HG03354 (cell line): Measurements from ENCODE around the gene PDHA1.

Experiments used
- ATAC-seq: cut with Tn5 transposase; IDR thresholded peaks from one replicate; pipeline ENCODE4 v1.9.1; 2021; ENCODE audit warnings: mild to moderate bottlenecking; ENCODE audit not compliant: unreplicated experiment, poor library complexity, severe bottlenecking

PDHA1 gene

GRCh38 chrX:19343535-19344408, at the start of gene PDHA1:
Gene PDHA1, plus strand, starts transcription at chrX:19343927. Its CDS starts 111 bp downstream, at chrX:19344038.
- peak; percentile 98 for ATAC-seq

- no peak for ATAC-seq
Measured at GRCh38 chrX:19303256-19303880, 40.4 kb upstream of the PDHA1 start.

GRCh38 chrX:19326567-19326966, 17.2 kb upstream of the PDHA1 start:
- ATAC-seq, result no peak

GRCh38 chrX:19331831-19332230, 11.9 kb upstream of the PDHA1 start:
- ATAC-seq, result no peak

- ATAC-seq, result no peak
Measured at GRCh38 chrX:19332983-19333382, 10.7 kb upstream of the PDHA1 start.

- ATAC-seq, result no peak
Measured at GRCh38 chrX:19334945-19335626, 8.6 kb upstream of the PDHA1 start.

GRCh38 chrX:19342331-19342906, 1.3 kb upstream of the PDHA1 start:
- ATAC-seq, result no peak

GRCh38 chrX:19343085-19343534, 617 bp upstream of the PDHA1 start:
- no peak for ATAC-seq

- no peak for ATAC-seq
Measured at GRCh38 chrX:19344661-19345060, 934 bp downstream of the PDHA1 start.

GRCh38 chrX:19347916-19348315, 4.2 kb downstream of the PDHA1 start:
- ATAC-seq, result no peak

- no peak for ATAC-seq
Measured at GRCh38 chrX:19349264-19349663, 5.5 kb downstream of the PDHA1 start.

GRCh38 chrX:19350941-19351384, 7.2 kb downstream of the PDHA1 start:
- peak; percentile 96 for ATAC-seq

- ATAC-seq, result no peak
Measured at GRCh38 chrX:19354625-19355024, 10.9 kb downstream of the PDHA1 start.

- no peak for ATAC-seq
Measured at GRCh38 chrX:19358521-19358920, 14.8 kb downstream of the PDHA1 start.

GRCh38 chrX:19360903-19361302, 17.2 kb downstream of the PDHA1 start:
- ATAC-seq, result no peak

GRCh38 chrX:19361701-19362100, 18.0 kb downstream of the PDHA1 start:
- ATAC-seq, result no peak

GRCh38 chrX:19368576-19368975, 24.8 kb downstream of the PDHA1 start:
- no peak for ATAC-seq

- ATAC-seq, result no peak
Measured at GRCh38 chrX:19370061-19370460, 26.3 kb downstream of the PDHA1 start.

- ATAC-seq, result peak; percentile 83
Measured at GRCh38 chrX:19372170-19372546, 28.4 kb downstream of the PDHA1 start.
